Heart left ventricle (tissue), 16 donors: Measurements from ENCODE around the gene RWDD3. TPM values are rescaled to one million over a fixed set of nuclear protein-coding genes. Genes with fewer than 3 reads are reported as not detected.
A peak's percentile ranks its signal among the peaks of the same experiment; 100 is the strongest.

Experiments used
- ATAC-seq, 4 donors: fragments of 200-7000 bp; cut with Tn5 transposase; one replicate each; pipeline ENCODE4 v1.9.1; 2020 to 2022; ENCODE audit warnings: moderate library complexity in 4 of 4, mild to moderate bottlenecking in 3 of 4, moderate number of reproducible peaks in 1 of 4
- DNase-seq, 5 donors: peaks; one replicate each; pipeline ENCODE4 v3.0.0-alpha.2; 2020
- H3K27ac ChIP-seq, 12 donors: fragments of 200-600 bp; sonication (generic) in 4 of 12; one replicate each; pipeline versions ENCODE4 v1.5.0 to v1.8.0; 2016 to 2022; ENCODE audit warnings: mild to moderate bottlenecking in 2 of 12
- H3K27me3 ChIP-seq, 9 donors: fragments of 200-600 bp; sonication (generic) in 2 of 9; one replicate each; pipeline versions ENCODE4 v1.5.1 to v1.8.0; 2016 to 2022; ENCODE audit warnings: mild to moderate bottlenecking in 3 of 9
- H3K36me3 ChIP-seq, 9 donors: fragments of 200-600 bp; sonication (generic) in 2 of 9; one replicate each; pipeline versions ENCODE4 v1.5.0 to v1.8.0; 2018 to 2022; ENCODE audit warnings: mild to moderate bottlenecking in 2 of 9
- H3K4me1 ChIP-seq, 12 donors: fragments of 200-600 bp; sonication (generic) in 4 of 12; one replicate each; pipeline versions ENCODE4 v1.5.0 to v1.8.0; 2016 to 2022; ENCODE audit warnings: mild to moderate bottlenecking in 3 of 12
- H3K4me3 ChIP-seq, 12 donors: fragments of 200-600 bp; sonication (generic) in 4 of 12; one replicate each; pipeline versions ENCODE4 v1.5.0 to v1.8.0; 2017 to 2022; ENCODE audit warnings: mild to moderate bottlenecking in 9 of 12, moderate library complexity in 4 of 12
- H3K9me3 ChIP-seq, 12 donors: fragments of 200-600 bp; sonication (generic) in 4 of 12; one replicate each; pipeline versions ENCODE4 v1.5.0 to v1.8.0; 2016 to 2022; ENCODE audit warnings: mild to moderate bottlenecking in 1 of 12
- POLR2A ChIP-seq, 2 donors: fragments of 450-650 bp; IDR thresholded peaks; one replicate each; pipeline ENCODE4 v1.6.1; 2017; ENCODE audit warnings: antibody characterized with exemption in 2 of 2, mild to moderate bottlenecking in 2 of 2, moderate library complexity in 2 of 2
- WGBS, 4 donors: extraction: QIAGEN DNeasy Blood & Tissue Kit in 2 of 4; methylation state at CpG; one replicate each; pipeline versions ENCODE4 v1.1.5 to v1.1.7; 2013 to 2018; 5-methylcytosine and 5-hydroxymethylcytosine counted together
- intact Hi-C, 10 donors: fragments of 100-400 bp; cut with DNase I; formaldehyde crosslinking; loops; one replicate each; pipeline versions ENCODE4 v1.11.1 to v1.14.2; 2022
- long read RNA-seq, 3 donors: library from polyadenylated mRNA; unstranded; transcript quantifications; one replicate each; pipeline ENCODE4 v2.0.0, GENCODE V29; 2020 to 2021
- polyA plus RNA-seq, 2 donors: library from polyadenylated mRNA; stranded (reverse); fragments of 200-250 nt; gene quantifications; one replicate each; pipeline ENCODE4 v1.2.3, GENCODE V29; 2013
- total RNA-seq, 9 donors: library from RNA; depleted of rRNA in 2 of 9; stranded (reverse); fragments of >200 nt in 2 of 9; fragmentation: NEBNext Ultra II Directional in 3 of 9; extraction: Animal tissue kit (Norgen Biotek cat#: 25700) in 3 of 9; gene quantifications; one replicate each; pipeline versions ENCODE4 v1.1.0 to v1.2.4, GENCODE V29; 2016 to 2023
- TF ChIP-seq, protein P1 (sequence below), 12 donors: fragments of 200-600 bp; sonication (generic) in 4 of 12; IDR thresholded peaks; one replicate each; pipeline versions ENCODE4 v1.5.0 to v1.8.0; 2018 to 2022; ENCODE audit warnings: antibody characterized with exemption in 12 of 12, mild to moderate bottlenecking in 5 of 12
- donor health status: ischemic (EF 13 %, LVEDD 7.1; RV severe dilation, severe dysfunction).
- donor health status: healthy with polysubstance abuse.
- donor health status: DM: no; HTN: yes; CAD: no.
- donor health status: DM: no; HTN: no; CAD: no.
- donor health status: ischemic (EF 25% LVEDD 6.9; RV normal size, moderate dysfunction).
- donor health status: ischemic (EF 25% LVEDD 5.7; RV mildly dilated, moderate dysfunction).
- donor health status: healthy.
- donor health status: DM: yes; HTN: yes; CAD: no.
- donor health status: ischemic (EF 35%, LVEDD 5.7; RV mildly dilated, moderate dysfunction).
- donor health status: nonischemic (EF 11% LVEDD 7.7; RV severe dilation, severe dysfunction).
- donor health status: DM: yes; HTN: yes; CAD: no.
- donor health status: PGD.
- donor health status: ischemic (EF 29% LVEDD 5.4; RV normal size, mild dysfunction).
- donor health status: nonischemic (EF 23%, LVEDD 6.1; RV moderate dilation, normal function).

RWDD3 gene
- total RNA-seq (10 to 100 TPM in 7 of 9 donors, 1 to 10 TPM in 2; 8.9 to 24.8 (median 14.8) TPM), polyA plus RNA-seq (10 to 100 TPM; 11.2 to 41.1 TPM)
- long read RNA-seq, donor 1, transcript RWDD3-202 (4 exons, 1,235 nt), result major isoform, 8 of 18 reads
- long read RNA-seq, donor 1, partial matches to known transcripts, result 2 of 18 reads
- long read RNA-seq, donor 1, other reads (novel, unspliced or antisense), result 8 of 18 reads
- long read RNA-seq, donor 2, transcript RWDD3-202 (4 exons, 1,235 nt), result major isoform, 15 of 33 reads
- long read RNA-seq, donor 2, partial matches to known transcripts, result 0 of 33 reads
- long read RNA-seq, donor 2, other reads (novel, unspliced or antisense), result 15 of 33 reads
- long read RNA-seq, donor 3, transcript RWDD3-202 (4 exons, 1,235 nt), result major isoform, 6 of 17 reads
- long read RNA-seq, donor 3, partial matches to known transcripts, result 2 of 17 reads
- long read RNA-seq, donor 3, other reads (novel, unspliced or antisense), result 8 of 17 reads

GRCh38 chr1:95233737-95234500 is at the start of gene RWDD3:
Gene RWDD3 (plus strand): TSS chr1:95234210. CDS start chr1:95234231, 21 bp downstream.
- Histone ChIP-seq H3K27ac (peak within 1 kb of the TSS; percentile 76 to 97 (median 93)), H3K4me1 (peaks cover 0 to 81% (median 46%) of the 10 kb centered on the region in 12 donors), H3K9me3 (no peaks in the 10 kb centered on the region), H3K27me3 (no peaks in the 10 kb centered on the region), H3K4me3 (peak within 1 kb of the TSS; percentile 73 to 95 (median 88)), H3K36me3 (no peaks in the 10 kb centered on the region)
- ATAC-seq, result peak; percentile 94 to 96 (median 95)
- peak; percentile 95 to 97 (median 96) for DNase-seq
- TF ChIP-seq, protein P1, sequence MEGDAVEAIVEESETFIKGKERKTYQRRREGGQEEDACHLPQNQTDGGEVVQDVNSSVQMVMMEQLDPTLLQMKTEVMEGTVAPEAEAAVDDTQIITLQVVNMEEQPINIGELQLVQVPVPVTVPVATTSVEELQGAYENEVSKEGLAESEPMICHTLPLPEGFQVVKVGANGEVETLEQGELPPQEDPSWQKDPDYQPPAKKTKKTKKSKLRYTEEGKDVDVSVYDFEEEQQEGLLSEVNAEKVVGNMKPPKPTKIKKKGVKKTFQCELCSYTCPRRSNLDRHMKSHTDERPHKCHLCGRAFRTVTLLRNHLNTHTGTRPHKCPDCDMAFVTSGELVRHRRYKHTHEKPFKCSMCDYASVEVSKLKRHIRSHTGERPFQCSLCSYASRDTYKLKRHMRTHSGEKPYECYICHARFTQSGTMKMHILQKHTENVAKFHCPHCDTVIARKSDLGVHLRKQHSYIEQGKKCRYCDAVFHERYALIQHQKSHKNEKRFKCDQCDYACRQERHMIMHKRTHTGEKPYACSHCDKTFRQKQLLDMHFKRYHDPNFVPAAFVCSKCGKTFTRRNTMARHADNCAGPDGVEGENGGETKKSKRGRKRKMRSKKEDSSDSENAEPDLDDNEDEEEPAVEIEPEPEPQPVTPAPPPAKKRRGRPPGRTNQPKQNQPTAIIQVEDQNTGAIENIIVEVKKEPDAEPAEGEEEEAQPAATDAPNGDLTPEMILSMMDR (IDR thresholded peaks at IDR 0.05), result peak; percentile 67 to 99 (median 96)
- peak in 1 of 2 donors; percentile 73 for TF ChIP-seq POLR2A (IDR thresholded peaks at IDR 0.05)
- 0 to 1% (median 0%) methylated on average over 14 to 71 of the region's 71 CpGs for WGBS, 4 donors
- intact Hi-C loops, result loop anchor here in 9 of 10 donors (1.0 to 10.0 kb wide), 13 partner anchors 37 to 817 kb away; partner anchors contain the start of genes ALG14 (in 7 of the 9), TLCD4 (in 7 of the 9) and ABCD3 (in 1 of the 9)

- DNase-seq, result no peak
- intact Hi-C loops, result no loop called here
- peaks cover 0 to 4% (median 0%) of the 10 kb centered on the region in 12 donors for H3K9me3 ChIP-seq
- ATAC-seq, result peak in 2 of 4 donors; percentile 51 to 82
- H3K27me3 ChIP-seq, result no peaks in the 10 kb centered on the region
- H3K27ac ChIP-seq, result no peak overlapping the region
- WGBS, 4 donors, result 59 to 70% (median 69%) methylated on average over 4 of the region's 4 CpGs
- peaks cover 0 to 3% (median 0%) of the 10 kb centered on the region in 12 donors for H3K4me1 ChIP-seq
- H3K4me3 ChIP-seq, result no peak overlapping the region
- TF ChIP-seq, protein P1 (IDR thresholded peaks at IDR 0.05), result no peak
- no peak for TF ChIP-seq POLR2A (IDR thresholded peaks at IDR 0.05)
- H3K36me3 ChIP-seq, result peaks cover 0 to 6% (median 0%) of the 10 kb centered on the region in 9 donors
Observed at GRCh38 chr1:95186149-95186548, 47.9 kb upstream of the RWDD3 start.

GRCh38 chr1:95193591-95193990 is 40.4 kb upstream of the RWDD3 start:
- TF ChIP-seq POLR2A (IDR thresholded peaks at IDR 0.05), result no peak
- TF ChIP-seq, protein P1 (IDR thresholded peaks at IDR 0.05), result no peak
- DNase-seq (no peak), ATAC-seq (no peak)
- Histone ChIP-seq H3K27me3 (no peaks in the 10 kb centered on the region), H3K9me3 (peaks cover 0 to 4% (median 0%) of the 10 kb centered on the region in 12 donors), H3K27ac (peak overlapping the region in 9 of 12 donors; percentile 22 to 88 (median 58)), H3K36me3 (no peaks in the 10 kb centered on the region), H3K4me3 (no peak overlapping the region), H3K4me1 (peaks cover 0 to 43% (median 18%) of the 10 kb centered on the region in 12 donors)
- intact Hi-C loops, result no loop called here
- WGBS, 4 donors, result 48 to 57% (median 50%) methylated on average over 1 of the region's 1 CpG
